H1 (cell line): ENCODE measurements around the gene COL2A1. TPM values are rescaled to one million over a fixed set of nuclear protein-coding genes. Genes with fewer than 3 reads are reported as not detected.

Experiments used
- CTCF ChIA-PET: fragments of 300-600 bp; sonication (Branson Sonifier 250); formaldehyde crosslinking; loops from one replicate; lab custom pipeline; 2021; ENCODE audit not compliant: partially characterized antibody; lab: Charles Lee
- POLR2A ChIA-PET: fragments of 300-600 bp; sonication (Branson Sonifier 250); formaldehyde crosslinking; loops from one replicate; lab custom pipeline; 2021; ENCODE audit warnings: inconsistent platforms; ENCODE audit not compliant: partially characterized antibody; lab: Charles Lee
- DNase-seq, 2 experiments: peaks; one replicate each; pipeline versions ENCODE4 v3.0.0 to v3.0.0-alpha.2; 2010 to 2022; ENCODE audit warnings: low spot score in 2 of 2, low read depth in 1 of 2, mixed read lengths in 1 of 2
- FAIRE-seq: peaks from 2 replicates; lab custom pipeline; 2011; peaks lifted over from hg19 to GRCh38; lab: Jason Lieb, UNC
- H2AFZ ChIP-seq: 2 replicates; pipeline ENCODE4 v1.8.1; 2012; ENCODE audit warnings: low read length, inconsistent platforms
- H2AK5ac ChIP-seq: 2 replicates; pipeline ENCODE4 v1.6.1; 2013; ENCODE audit warnings: low read depth, low read length
- H2BK120ac ChIP-seq: replicated peaks from 2 replicates; pipeline ENCODE3; 2013; ENCODE audit warnings: low read depth, low read length, inconsistent platforms
- H2BK12ac ChIP-seq: 2 replicates; pipeline ENCODE4 v1.6.1; 2013; ENCODE audit warnings: low read depth, low read length
- H2BK15ac ChIP-seq: 2 replicates; pipeline ENCODE4 v1.6.1; 2013; ENCODE audit warnings: low read length
- H2BK20ac ChIP-seq: 2 replicates; pipeline ENCODE4 v1.6.1; 2013; ENCODE audit warnings: low read length
- H2BK5ac ChIP-seq: 2 replicates; pipeline ENCODE4 v1.6.1; 2013; ENCODE audit warnings: low read depth, low read length
- H3K14ac ChIP-seq: 2 replicates; pipeline ENCODE4 v1.6.1; 2013; ENCODE audit warnings: inconsistent platforms; ENCODE audit not compliant: insufficient read length
- H3K18ac ChIP-seq: 2 replicates; pipeline ENCODE4 v1.6.1; 2013; ENCODE audit warnings: low read length; ENCODE audit errors: extremely low read depth
- H3K23ac ChIP-seq: 2 replicates; pipeline ENCODE4 v1.6.1; 2013; ENCODE audit warnings: inconsistent platforms; ENCODE audit not compliant: insufficient read length
- H3K23me2 ChIP-seq: 2 replicates; pipeline ENCODE4 v1.6.1; 2013; ENCODE audit warnings: low read depth, low read length
- H3K27ac ChIP-seq: 2 replicates; pipeline ENCODE4 v1.6.1; 2011; ENCODE audit warnings: low read depth, low read length, inconsistent platforms
- H3K27me3 ChIP-seq, 4 experiments: replicated peaks in 1 of 4; 1 replicate in 1 of 4; 2 replicates in 3 of 4; pipeline versions ENCODE4 v1.6.1 to v1.8.1; 2011 to 2013; ENCODE audit warnings: low read length in 3 of 4, mild to moderate bottlenecking in 3 of 4, inconsistent platforms in 2 of 4, mixed read lengths in 2 of 4, moderate library complexity in 1 of 4; ENCODE audit not compliant: control insufficient read depth in 3 of 4, insufficient read depth in 3 of 4; ENCODE audit errors: extremely low read depth in 1 of 4
- H3K36me3 ChIP-seq, 4 experiments: 2 replicates each; pipeline versions ENCODE4 v1.6.1 to v1.8.1; 2011 to 2013; ENCODE audit warnings: mild to moderate bottlenecking in 4 of 4, low read length in 3 of 4, moderate library complexity in 2 of 4, control low read depth in 1 of 4, inconsistent platforms in 1 of 4; ENCODE audit not compliant: insufficient read depth in 4 of 4, control insufficient read depth in 2 of 4
- H3K4ac ChIP-seq: replicated peaks from 2 replicates; pipeline ENCODE3; 2013; ENCODE audit warnings: low read length, low read depth, mixed read lengths, inconsistent platforms; ENCODE audit not compliant: insufficient read length
- H3K4me1 ChIP-seq, 4 experiments: replicated peaks in 1 of 4; 1 replicate in 1 of 4; 2 replicates in 3 of 4; pipeline versions ENCODE4 v1.6.1 to v1.8.1; 2011 to 2013; ENCODE audit warnings: low read length in 3 of 4, inconsistent platforms in 2 of 4, mixed read lengths in 1 of 4; ENCODE audit not compliant: insufficient read depth in 4 of 4, control insufficient read depth in 3 of 4
- H3K4me2 ChIP-seq, 2 experiments: 2 replicates each; pipeline versions ENCODE4 v1.6.1 to v1.8.1; 2011 to 2013; ENCODE audit warnings: low read depth in 2 of 2, low read length in 2 of 2, control low read depth in 1 of 2, inconsistent platforms in 1 of 2, mild to moderate bottlenecking in 1 of 2; ENCODE audit not compliant: insufficient read depth in 1 of 2
- H3K4me3 ChIP-seq, 4 experiments: fragments of 200-600, 300-600 bp in 1 of 4; sonication (generic), shearing (Covaris generic), sonication (Bioruptor Twin) in 1 of 4; 2 replicates each; pipeline versions ENCODE4 v1.5.1 to v1.8.1; 2011 to 2016; ENCODE audit warnings: low read length in 4 of 4, low read depth in 3 of 4, control low read depth in 2 of 4, inconsistent platforms in 2 of 4, mild to moderate bottlenecking in 2 of 4, mixed read lengths in 1 of 4, moderate library complexity in 1 of 4; ENCODE audit not compliant: insufficient read depth in 2 of 4; ENCODE audit errors: extremely low read depth in 1 of 4
- H3K56ac ChIP-seq: replicated peaks from 2 replicates; pipeline ENCODE3; 2013; ENCODE audit warnings: low read depth, mild to moderate bottlenecking, mixed read lengths, low read length, inconsistent platforms; ENCODE audit not compliant: insufficient read length
- H3K79me1 ChIP-seq: 2 replicates; pipeline ENCODE4 v1.6.1; 2013; ENCODE audit warnings: low read depth, low read length, control low read depth
- H3K79me2 ChIP-seq, 2 experiments: 2 replicates each; pipeline versions ENCODE4 v1.6.1 to v1.8.1; 2012 to 2013; ENCODE audit warnings: low read length in 2 of 2, mild to moderate bottlenecking in 2 of 2, inconsistent platforms in 1 of 2; ENCODE audit not compliant: insufficient read depth in 2 of 2, control insufficient read depth in 1 of 2
- H3K9ac ChIP-seq, 4 experiments: replicated peaks in 1 of 4; 1 replicate in 1 of 4; 2 replicates in 3 of 4; pipeline versions ENCODE4 v1.6.1 to v1.8.1; 2011 to 2013; ENCODE audit warnings: low read depth in 3 of 4, low read length in 3 of 4, control low read depth in 2 of 4, mild to moderate bottlenecking in 2 of 4, moderate library complexity in 2 of 4, inconsistent platforms in 1 of 4; ENCODE audit errors: extremely low read depth in 1 of 4
- H3K9me3 ChIP-seq, 2 experiments: 2 replicates each; pipeline versions ENCODE4 v1.6.1 to v1.8.1; 2012 to 2013; ENCODE audit warnings: mild to moderate bottlenecking in 2 of 2, moderate library complexity in 2 of 2, control low read depth in 1 of 2, inconsistent platforms in 1 of 2, low read depth in 1 of 2, low read length in 1 of 2, mixed read lengths in 1 of 2; ENCODE audit not compliant: insufficient read depth in 2 of 2
- H4K20me1 ChIP-seq, 2 experiments: replicated peaks in 1 of 2; 2 replicates each; pipeline versions ENCODE3 to v1.8.1; 2011 to 2013; ENCODE audit warnings: inconsistent platforms in 2 of 2, low read length in 2 of 2, mild to moderate bottlenecking in 1 of 2; ENCODE audit not compliant: insufficient read depth in 2 of 2, control insufficient read depth in 1 of 2
- H4K5ac ChIP-seq: 2 replicates; pipeline ENCODE4 v1.6.1; 2013; ENCODE audit warnings: low read length, low read depth, mixed read lengths, inconsistent platforms; ENCODE audit not compliant: insufficient read length
- H4K8ac ChIP-seq: 2 replicates; pipeline ENCODE4 v1.8.0; 2013; ENCODE audit warnings: mild to moderate bottlenecking, moderate library complexity, low read length, inconsistent platforms; ENCODE audit not compliant: insufficient read depth; ENCODE audit errors: extremely low read depth
- H4K91ac ChIP-seq: replicated peaks from 2 replicates; pipeline ENCODE3; 2013; ENCODE audit warnings: low read length, mixed read lengths, inconsistent platforms; ENCODE audit not compliant: insufficient read length
- ATF3 ChIP-seq: IDR thresholded peaks from 2 replicates; pipeline ENCODE4 v1.6.1; 2011; ENCODE audit warnings: low read depth, mild to moderate bottlenecking, low read length; ENCODE audit not compliant: insufficient read depth
- BRCA1 ChIP-seq: IDR thresholded peaks from 2 replicates; pipeline ENCODE4 v1.6.1; 2012; ENCODE audit warnings: low read depth, low read length, improper control_type of control experiment
- CHD2 ChIP-seq: IDR thresholded peaks from 2 replicates; pipeline ENCODE4 v1.6.1; 2012; ENCODE audit warnings: low read length, improper control_type of control experiment
- EGR1 ChIP-seq: IDR thresholded peaks from 2 replicates; pipeline ENCODE4 v1.6.1; 2011; ENCODE audit warnings: low read depth, low read length, borderline replicate concordance
- GABPA ChIP-seq: IDR thresholded peaks from 2 replicates; pipeline ENCODE4 v1.6.1; 2011; ENCODE audit warnings: mild to moderate bottlenecking, low read length, moderate library complexity, borderline replicate concordance; ENCODE audit not compliant: insufficient read depth
- JUN ChIP-seq: IDR thresholded peaks from 2 replicates; pipeline ENCODE4 v1.6.1; 2011; ENCODE audit warnings: low read depth, mild to moderate bottlenecking, improper control_type of control experiment, low read length
- NANOG ChIP-seq: IDR thresholded peaks from 2 replicates; pipeline ENCODE4 v1.6.1; 2011; ENCODE audit warnings: low read length, low read depth, mild to moderate bottlenecking, inconsistent platforms; ENCODE audit not compliant: insufficient read depth, poor library complexity, severe bottlenecking
- NRF1 ChIP-seq: IDR thresholded peaks from 2 replicates; pipeline ENCODE4 v1.6.1; 2011; ENCODE audit warnings: mild to moderate bottlenecking, low read depth, low read length, improper control_type of control experiment
- PHF8 ChIP-seq: fragments of 200-600 bp; sonication (generic); conservative IDR thresholded peaks from 2 replicates; pipeline ENCODE4 v1.7.1; 2012; ENCODE audit warnings: low read depth, mild to moderate bottlenecking, inconsistent platforms, low read length, moderate library complexity
- RNF2 ChIP-seq: fragments of 200-900, 300-1000 bp; sonication (generic); IDR thresholded peaks from 2 replicates; pipeline ENCODE4 v1.7.1; 2016; ENCODE audit warnings: borderline replicate concordance, low read depth, mild to moderate bottlenecking, antibody characterized with exemption, low read length; ENCODE audit not compliant: poor library complexity, severe bottlenecking; ENCODE audit errors: missing control alignments
- RXRA ChIP-seq: IDR thresholded peaks from 2 replicates; pipeline ENCODE4 v1.6.1; 2011; ENCODE audit warnings: low read depth, mild to moderate bottlenecking, low read length, moderate library complexity; ENCODE audit not compliant: insufficient read depth
- SIN3A ChIP-seq, 2 experiments: IDR thresholded peaks in 1 of 2; conservative IDR thresholded peaks in 1 of 2; 2 replicates each; pipeline ENCODE4 v1.6.1; 2011 to 2012; ENCODE audit warnings: low read length in 2 of 2, improper control_type of control experiment in 1 of 2, low read depth in 1 of 2, mild to moderate bottlenecking in 1 of 2
- WGBS, 2 experiments: shearing (Covaris generic) in 1 of 2; methylation state at CpG; one replicate each; pipeline versions ENCODE4 v1.1.6 to v1.1.7; 2013 to 2015; ENCODE audit warnings: low lambda C conversion rate in 2 of 2, mixed read lengths in 2 of 2, inconsistent platforms in 1 of 2, low coverage in 1 of 2, missing lambda C conversion rate in 1 of 2; ENCODE audit not compliant: insufficient replicate concordance in 2 of 2, insufficient coverage in 1 of 2, insufficient read length in 1 of 2; ENCODE audit errors: extremely low coverage in 1 of 2, missing lambda C conversion rate in 1 of 2; 5-methylcytosine and 5-hydroxymethylcytosine counted together
- polyA plus RNA-seq, 7 experiments: library from polyadenylated mRNA; depleted of rRNA in 3 of 7; stranded (reverse) in 5 of 7; unstranded in 2 of 7; fragments of >200 nt in 5 of 7; fragments of 200-250 nt in 2 of 7; gene quantifications; 1 replicate in 5 of 7; 2 replicates in 1 of 7; 4 replicates in 1 of 7; pipeline versions ENCODE4 v1.2.1 to v1.2.3, GENCODE V29; 2011 to 2013; ENCODE audit warnings: missing spikeins in 2 of 7, mixed read lengths in 2 of 7
- total RNA-seq: library from RNA; stranded (reverse); fragmentation: NEBNext Ultra II Directional; extraction: Animal tissue kit (Norgen Biotek cat#: 25700); gene quantifications from 2 replicates; pipeline ENCODE4 v1.2.1, GENCODE V29; 2021

The COL2A1 gene
- total and polyA plus RNA-seq, 2 of the 8 experiments (the other 6 are each of a cell fraction or from before 2014, with no cell fraction given) = 4.2 to 14.6 TPM

DNA sequence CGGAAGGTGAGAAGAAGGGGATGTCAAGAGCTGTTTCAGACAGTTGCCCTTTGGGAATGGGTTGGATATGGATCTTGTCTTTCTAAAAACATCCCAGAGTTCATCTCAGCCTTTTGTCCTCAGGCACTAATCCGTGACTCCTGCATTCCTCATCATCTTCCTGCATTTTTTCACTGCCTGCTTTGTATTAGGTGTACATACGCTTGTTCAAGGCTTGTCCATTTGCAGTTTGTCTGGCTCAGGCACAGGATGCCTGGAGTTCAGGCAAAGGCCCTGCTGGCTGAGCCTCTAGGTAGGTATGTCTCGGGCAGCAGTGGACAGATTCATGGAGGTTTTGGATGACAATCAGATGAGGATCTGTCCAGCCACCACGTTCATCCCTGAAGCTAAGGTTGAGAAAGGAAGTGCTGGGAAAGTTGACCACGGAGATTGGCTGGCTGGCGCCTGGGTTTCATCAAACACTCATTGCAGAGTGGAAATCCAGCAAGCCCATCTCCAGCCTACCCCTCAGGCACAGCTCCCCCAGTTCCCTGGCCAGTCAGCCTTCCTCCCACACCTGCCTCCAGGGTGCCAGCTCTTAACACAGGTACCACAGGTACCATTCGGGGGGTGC, 53.3 kb downstream of the COL2A1 start:
- no peak overlapping the region for H3K9ac ChIP-seq
- no peak overlapping the region for H4K91ac ChIP-seq
- H3K14ac ChIP-seq = no peak overlapping the region
- H3K23me2 ChIP-seq = no peaks in the 10 kb centered on the region
- no peak overlapping the region for H2AK5ac ChIP-seq
- no peaks in the 10 kb centered on the region; a peak in 2 of 7 replicates for H3K4me1 ChIP-seq
- H3K36me3 ChIP-seq = no peaks in the 10 kb centered on the region
- no peak overlapping the region for H2BK12ac ChIP-seq
- H3K4me3 ChIP-seq = no peak overlapping the region
- no peak overlapping the region for H4K8ac ChIP-seq
- 88% methylated on average over 8 of the region's 8 CpGs; no CpG with 5 or more reads in 1 of the 2 experiments for WGBS, 2 experiments
- H3K18ac ChIP-seq = no peak overlapping the region
- no peak overlapping the region for H3K56ac ChIP-seq
- no peak overlapping the region for H4K5ac ChIP-seq
- ChIA-PET CTCF (interaction anchor here (0.6 to 8.1 kb wide), 16 partner anchors 9 to 209 kb away, joined by 3 to 82 read pairs (median 6); partner anchors contain the start of genes TMEM106C and VDR), POLR2A (no interaction called here)
- H3K27ac ChIP-seq = no peak overlapping the region
- DNase-seq = no peak
- no peaks in the 10 kb centered on the region; a peak in 1 of 7 replicates for H3K27me3 ChIP-seq
- no peak overlapping the region for H3K23ac ChIP-seq
- no peak overlapping the region for H2BK120ac ChIP-seq
- no peaks in the 10 kb centered on the region for H3K79me1 ChIP-seq
- H3K4me2 ChIP-seq = no peak overlapping the region
- no peak overlapping the region for H2BK20ac ChIP-seq
- no peak for FAIRE-seq
- H4K20me1 ChIP-seq = no peaks in the 10 kb centered on the region
- no peak overlapping the region for H2BK15ac ChIP-seq
- no peak overlapping the region for H2AFZ ChIP-seq
- H3K79me2 ChIP-seq = no peaks in the 10 kb centered on the region
- H3K9me3 ChIP-seq = no peaks in the 10 kb centered on the region
- no peak overlapping the region for H3K4ac ChIP-seq
- no peak overlapping the region for H2BK5ac ChIP-seq
- TF ChIP-seq BRCA1 (no peak), EGR1 (no peak), NRF1 (no peak), GABPA (no peak), ATF3 (no peak), JUN (no peak), RNF2 (no peak), CHD2 (no peak), RXRA (no peak), SIN3A (conservative IDR thresholded peaks at IDR 0.05 in 1 of 2, IDR thresholded peaks at IDR 0.05 in 1 of 2; ENCODE audit: low read depth in 1 of 2, low read length in 2 of 2) (no peak), PHF8 (no peak), NANOG (no peak)
